ENCODE results near the gene TPM2.

TPM2 gene

GRCh38 chr9:35734096-35734495, 44.4 kb upstream of the TPM2 start:
- CTCF ChIA-PET: interaction anchor here (0.8 to 7.0 kb wide), 7 partner anchors 12 to 177 kb away, joined by 3 to 130 read pairs (median 6); partner anchors contain the start of genes ARHGEF39, GBA2 and RGP1

DNA sequence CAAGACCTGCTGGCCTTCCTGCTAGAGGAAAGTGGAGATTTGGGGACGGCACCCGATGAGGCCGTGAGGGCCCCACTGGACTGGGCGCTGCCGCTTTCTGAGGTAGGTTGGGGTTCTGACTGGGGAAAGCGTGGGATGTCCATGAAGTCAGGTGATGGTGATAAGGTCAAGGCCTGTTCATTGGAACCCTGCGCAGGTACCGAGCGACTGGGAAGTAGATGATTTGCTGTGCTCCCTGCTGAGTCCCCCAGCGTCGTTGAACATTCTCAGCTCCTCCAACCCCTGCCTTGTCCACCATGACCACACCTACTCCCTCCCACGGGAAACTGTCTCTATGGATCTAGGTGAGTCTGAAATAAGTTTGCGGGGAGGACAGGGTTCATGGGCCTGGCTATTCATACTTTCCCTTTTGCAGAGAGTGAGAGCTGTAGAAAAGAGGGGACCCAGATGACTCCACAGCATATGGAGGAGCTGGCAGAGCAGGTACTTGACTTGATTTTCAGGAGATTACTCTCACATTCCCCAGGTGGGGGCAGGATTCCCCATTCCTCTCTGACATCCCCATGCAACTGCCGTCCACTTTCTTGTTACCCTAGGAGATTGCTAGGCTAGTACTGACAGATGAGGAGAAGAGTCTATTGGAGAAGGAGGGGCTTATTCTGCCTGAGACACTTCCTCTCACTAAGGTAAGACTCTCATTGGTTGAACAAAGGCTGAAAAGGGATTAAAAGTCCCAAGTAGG, 43.2 kb upstream of the TPM2 start:
- DNase-seq (ENCODE audit: low read depth, low spot score): peak; percentile 45
- CTCF ChIA-PET: interaction anchor here (0.6 to 31.2 kb wide), 7 partner anchors 10 to 218 kb away, joined by 3 to 816 read pairs (median 7); partner anchors contain the start of genes ARHGEF39 and TPM2
- TF ChIP-seq, protein P1, sequence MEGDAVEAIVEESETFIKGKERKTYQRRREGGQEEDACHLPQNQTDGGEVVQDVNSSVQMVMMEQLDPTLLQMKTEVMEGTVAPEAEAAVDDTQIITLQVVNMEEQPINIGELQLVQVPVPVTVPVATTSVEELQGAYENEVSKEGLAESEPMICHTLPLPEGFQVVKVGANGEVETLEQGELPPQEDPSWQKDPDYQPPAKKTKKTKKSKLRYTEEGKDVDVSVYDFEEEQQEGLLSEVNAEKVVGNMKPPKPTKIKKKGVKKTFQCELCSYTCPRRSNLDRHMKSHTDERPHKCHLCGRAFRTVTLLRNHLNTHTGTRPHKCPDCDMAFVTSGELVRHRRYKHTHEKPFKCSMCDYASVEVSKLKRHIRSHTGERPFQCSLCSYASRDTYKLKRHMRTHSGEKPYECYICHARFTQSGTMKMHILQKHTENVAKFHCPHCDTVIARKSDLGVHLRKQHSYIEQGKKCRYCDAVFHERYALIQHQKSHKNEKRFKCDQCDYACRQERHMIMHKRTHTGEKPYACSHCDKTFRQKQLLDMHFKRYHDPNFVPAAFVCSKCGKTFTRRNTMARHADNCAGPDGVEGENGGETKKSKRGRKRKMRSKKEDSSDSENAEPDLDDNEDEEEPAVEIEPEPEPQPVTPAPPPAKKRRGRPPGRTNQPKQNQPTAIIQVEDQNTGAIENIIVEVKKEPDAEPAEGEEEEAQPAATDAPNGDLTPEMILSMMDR (IDR thresholded peaks at IDR 0.05; ENCODE audit: insufficient read depth, low read length, missing control alignments): peak; percentile 1
- POLR2A ChIA-PET: interaction anchor here (1.0 to 9.6 kb wide), 9 partner anchors 9 to 216 kb away, joined by 3 to 325 read pairs (median 5); partner anchors contain the start of genes ARHGEF39, CCDC107, GBA2 and RGP1
- H3K4me3 ChIP-seq (ENCODE audit: low read depth, low read length): peak overlapping the region; percentile 87

More at GRCh38 chr9:35734096-35734495, 44.4 kb upstream of the TPM2 start:
- no peak for DNase-seq (ENCODE audit: low read depth, low spot score)
- POLR2A ChIA-PET: interaction anchor here (0.5 to 0.6 kb wide), 2 partner anchors 12 to 89 kb away, joined by 3 to 4 read pairs; no protein-coding TSS in a partner anchor
- peak overlapping the region; percentile 1; the same call in 1 of the 2 replicates for H3K4me3 ChIP-seq (ENCODE audit: low read depth, low read length)
- TF ChIP-seq, protein P1 (IDR thresholded peaks at IDR 0.05; ENCODE audit: insufficient read depth, low read length, missing control alignments): no peak

GRCh38 chr9:35732185-35732799, 42.6 kb upstream of the TPM2 start, which contains the start of the genes CREB3 and TLN1:
CREB3 (plus strand) TSS chr9:35732666; CDS start chr9:35732773, 107 bp downstream.
TLN1 (minus strand) TSS chr9:35732195; CDS start chr9:35725694, 6,501 bp downstream.
- DNase-seq (ENCODE audit: low read depth, low spot score): peak; percentile 96
- TF ChIP-seq, protein P1 (IDR thresholded peaks at IDR 0.05; ENCODE audit: insufficient read depth, low read length, missing control alignments): peak; percentile 44
- CTCF ChIA-PET: interaction anchor here (0.6 to 31.2 kb wide), 9 partner anchors 11 to 218 kb away, joined by 3 to 816 read pairs (median 6); partner anchors contain the start of genes ARHGEF39 and TPM2
- H3K4me3 ChIP-seq (ENCODE audit: low read depth, low read length): peak within 1 kb of the TSS; percentile 87
- POLR2A ChIA-PET: interaction anchor here (0.7 to 9.6 kb wide), 10 partner anchors 10 to 216 kb away, joined by 3 to 325 read pairs (median 4); partner anchors contain the start of genes ARHGEF39, CCDC107, GBA2 and RGP1

- peak overlapping the region; percentile 87 for H3K4me3 ChIP-seq (ENCODE audit: low read depth, low read length)
- POLR2A ChIA-PET: interaction anchor here (0.7 to 9.6 kb wide), 9 partner anchors 16 to 215 kb away, joined by 3 to 325 read pairs (median 4); partner anchors contain the start of genes ARHGEF39, CCDC107, GBA2 and RGP1
- DNase-seq (ENCODE audit: low read depth, low spot score): no peak
- TF ChIP-seq, protein P1 (IDR thresholded peaks at IDR 0.05; ENCODE audit: insufficient read depth, low read length, missing control alignments): no peak
- CTCF ChIA-PET: interaction anchor here (1.0 to 31.2 kb wide), 17 partner anchors 9 to 180 kb away, joined by 3 to 816 read pairs (median 5); partner anchors contain the start of genes ARHGEF39, CCDC107, RGP1 and RMRP
These were observed 41.9 kb upstream of the TPM2 start for GRCh38 chr9:35731415-35732184.

GRCh38 chr9:35730486-35730854, 40.7 kb upstream of the TPM2 start:
- DNase-seq (ENCODE audit: low read depth, low spot score): no peak
- POLR2A ChIA-PET: interaction anchor here (2.0 to 9.6 kb wide), 4 partner anchors 17 to 72 kb away, joined by 6 to 325 read pairs (median 38); partner anchors contain the start of genes CCDC107, GBA2, RGP1 and RMRP
- H3K4me3 ChIP-seq (ENCODE audit: low read depth, low read length): peak overlapping the region; percentile 87
- TF ChIP-seq, protein P1 (IDR thresholded peaks at IDR 0.05; ENCODE audit: insufficient read depth, low read length, missing control alignments): no peak
- CTCF ChIA-PET: interaction anchor here (0.6 to 31.2 kb wide), 13 partner anchors 10 to 181 kb away, joined by 3 to 816 read pairs (median 4); partner anchors contain the start of genes ARHGEF39, CCDC107, RGP1 and RMRP
